Upper lobe of right lung (tissue), 1 donor: ENCODE results near the gene FAF2. TPM values are rescaled to one million over a fixed set of nuclear protein-coding genes. Genes with fewer than 3 reads are reported as not detected.
"Not testable (repeated sequence)": the region's sequence is repeated elsewhere in the genome, so short reads cannot be mapped to it uniquely, and the experiment has no call there.

Experiments
- ATAC-seq: fragments of 200-7000 bp; cut with Tn5 transposase; one replicate; pipeline ENCODE4 v1.9.1; 2020; ENCODE audit warnings: mild to moderate bottlenecking, moderate library complexity
- DNase-seq: peaks from one replicate; pipeline ENCODE4 v3.0.0-alpha.2; 2020
- H3K27ac ChIP-seq: fragments of 200-600 bp; one replicate; pipeline ENCODE4 v1.8.0; 2022
- H3K27me3 ChIP-seq: fragments of 200-600 bp; one replicate; pipeline ENCODE4 v1.8.0; 2022; ENCODE audit warnings: mild to moderate bottlenecking
- H3K36me3 ChIP-seq: fragments of 200-600 bp; one replicate; pipeline ENCODE4 v1.8.0; 2022
- H3K4me1 ChIP-seq: fragments of 200-600 bp; one replicate; pipeline ENCODE4 v1.8.0; 2022
- H3K4me3 ChIP-seq: fragments of 200-600 bp; one replicate; pipeline ENCODE4 v1.8.0; 2022; ENCODE audit warnings: mild to moderate bottlenecking
- H3K9me3 ChIP-seq: fragments of 200-600 bp; one replicate; pipeline ENCODE4 v1.8.0; 2022
- intact Hi-C: fragments of 100-400 bp; cut with DNase I; formaldehyde crosslinking; loops from one replicate; pipeline ENCODE4 v1.11.0; 2022
- total RNA-seq: library from RNA; stranded (reverse); fragmentation: NEBNext Ultra II Directional; extraction: Animal tissue kit (Norgen Biotek cat#: 25700); gene quantifications from one replicate; pipeline ENCODE4 v1.2.1, GENCODE V29; 2021
- TF ChIP-seq, protein P1 (sequence below): fragments of 200-600 bp; IDR thresholded peaks from one replicate; pipeline ENCODE4 v1.8.0; 2022; ENCODE audit warnings: antibody characterized with exemption
- donor health status: DM: no; HTN: yes; CAD: no; lungs with severe emphysema.

The FAF2 gene
- total RNA-seq, 1 donor from 2014 or later: 35.1 TPM

DNA sequence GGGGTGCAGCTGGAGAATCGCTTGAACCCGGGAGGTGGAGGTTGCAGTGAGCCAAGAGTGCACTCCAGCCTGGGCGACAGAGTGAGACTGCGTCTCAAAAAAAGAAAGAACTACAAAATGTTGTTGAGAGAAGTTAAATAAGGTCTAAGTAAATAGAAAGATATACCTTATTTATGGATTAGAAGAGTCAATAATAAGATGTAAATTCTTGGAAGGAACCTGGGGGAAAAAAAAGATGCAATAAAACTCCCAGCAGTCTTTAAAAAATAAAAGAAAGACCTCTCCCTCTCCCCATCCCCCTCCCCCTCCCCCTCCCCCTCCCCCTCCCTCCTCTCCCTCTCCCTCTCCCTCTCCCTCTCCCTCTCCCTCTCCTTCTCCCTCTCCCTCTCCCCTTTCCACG, 15.5 kb upstream of the FAF2 start:
- H3K9me3 ChIP-seq: no peaks in the 10 kb centered on the region
- TF ChIP-seq, protein P1, sequence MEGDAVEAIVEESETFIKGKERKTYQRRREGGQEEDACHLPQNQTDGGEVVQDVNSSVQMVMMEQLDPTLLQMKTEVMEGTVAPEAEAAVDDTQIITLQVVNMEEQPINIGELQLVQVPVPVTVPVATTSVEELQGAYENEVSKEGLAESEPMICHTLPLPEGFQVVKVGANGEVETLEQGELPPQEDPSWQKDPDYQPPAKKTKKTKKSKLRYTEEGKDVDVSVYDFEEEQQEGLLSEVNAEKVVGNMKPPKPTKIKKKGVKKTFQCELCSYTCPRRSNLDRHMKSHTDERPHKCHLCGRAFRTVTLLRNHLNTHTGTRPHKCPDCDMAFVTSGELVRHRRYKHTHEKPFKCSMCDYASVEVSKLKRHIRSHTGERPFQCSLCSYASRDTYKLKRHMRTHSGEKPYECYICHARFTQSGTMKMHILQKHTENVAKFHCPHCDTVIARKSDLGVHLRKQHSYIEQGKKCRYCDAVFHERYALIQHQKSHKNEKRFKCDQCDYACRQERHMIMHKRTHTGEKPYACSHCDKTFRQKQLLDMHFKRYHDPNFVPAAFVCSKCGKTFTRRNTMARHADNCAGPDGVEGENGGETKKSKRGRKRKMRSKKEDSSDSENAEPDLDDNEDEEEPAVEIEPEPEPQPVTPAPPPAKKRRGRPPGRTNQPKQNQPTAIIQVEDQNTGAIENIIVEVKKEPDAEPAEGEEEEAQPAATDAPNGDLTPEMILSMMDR: no peak
- intact Hi-C loops: no loop called here
- H3K36me3 ChIP-seq: no peaks in the 10 kb centered on the region
- H3K27ac ChIP-seq: no peak overlapping the region
- no peaks in the 10 kb centered on the region for H3K4me1 ChIP-seq
- no peaks in the 10 kb centered on the region for H3K27me3 ChIP-seq
- DNase-seq (no peak), ATAC-seq (no peak)
- H3K4me3 ChIP-seq: no peak overlapping the region

DNA sequence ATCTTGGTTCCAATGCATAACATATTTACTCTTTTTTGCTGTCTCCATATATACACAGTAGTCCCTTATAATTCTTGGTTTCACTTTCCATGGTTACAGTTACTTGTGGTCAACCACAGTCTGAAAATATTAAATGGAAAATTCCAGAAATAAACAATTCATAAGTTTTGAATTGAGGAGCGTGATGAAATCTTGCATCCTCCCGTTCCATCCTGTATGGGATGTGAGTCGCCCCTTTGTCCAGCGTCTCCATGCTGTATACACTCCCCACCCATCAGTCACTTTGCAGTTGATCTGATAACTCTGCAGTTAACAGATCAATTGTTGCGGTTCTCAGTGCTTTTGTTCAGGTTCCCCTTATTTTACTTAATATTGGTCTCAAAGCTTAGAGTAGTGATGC, 11.5 kb upstream of the FAF2 start:
- no peak for DNase-seq
- no peaks in the 10 kb centered on the region for H3K9me3 ChIP-seq
- TF ChIP-seq, protein P1: no peak
- H3K4me3 ChIP-seq: no peak overlapping the region
- intact Hi-C loops: no loop called here
- no peaks in the 10 kb centered on the region for H3K36me3 ChIP-seq
- H3K4me1 ChIP-seq: no peaks in the 10 kb centered on the region
- peak overlapping the region; percentile 42 for H3K27ac ChIP-seq
- peak; percentile 56 for ATAC-seq
- H3K27me3 ChIP-seq: no peaks in the 10 kb centered on the region

DNA sequence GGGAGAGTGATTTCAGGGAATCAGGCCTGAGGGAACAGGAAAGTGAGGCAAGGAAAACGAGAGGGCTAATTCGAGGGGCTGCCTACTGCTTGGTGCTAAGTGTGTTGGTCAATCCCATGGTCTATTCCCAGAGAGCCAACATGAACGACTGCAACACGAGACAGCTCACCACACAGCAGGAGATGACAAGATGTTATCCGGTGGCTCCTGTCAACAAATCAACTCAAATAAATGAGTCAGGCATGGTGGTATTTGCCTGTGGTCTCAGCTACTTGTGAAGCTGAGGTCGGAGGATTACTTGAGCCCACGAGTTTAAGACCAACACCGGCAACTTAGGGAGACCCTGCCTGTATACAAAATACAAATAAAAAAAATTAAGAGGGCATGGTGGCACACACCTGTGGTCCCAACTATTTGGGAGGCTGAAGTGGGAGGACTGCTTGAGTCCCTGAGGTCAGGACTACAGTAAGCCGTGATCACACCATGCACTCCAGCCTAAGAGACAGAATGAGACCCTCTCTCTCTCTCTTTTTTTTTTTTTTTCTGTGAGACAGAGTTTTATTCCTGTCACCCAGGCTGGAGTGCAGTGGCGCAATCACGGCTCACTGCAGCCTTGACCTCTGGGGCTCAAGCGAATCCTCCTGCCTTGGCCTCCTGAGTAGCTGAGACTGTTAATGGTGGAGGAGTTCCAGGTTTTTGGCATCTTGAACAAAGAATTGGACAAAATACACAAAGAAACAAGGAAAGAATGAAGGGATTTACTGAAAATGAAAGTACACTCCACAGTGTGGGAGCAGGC, 9.0 kb upstream of the FAF2 start:
- H3K36me3 ChIP-seq: no peaks in the 10 kb centered on the region
- no peaks in the 10 kb centered on the region for H3K9me3 ChIP-seq
- intact Hi-C loops: no loop called here
- TF ChIP-seq, protein P1: no peak
- no peaks in the 10 kb centered on the region for H3K27me3 ChIP-seq
- no peak overlapping the region for H3K27ac ChIP-seq
- H3K4me1 ChIP-seq: no peaks in the 10 kb centered on the region
- no peak for ATAC-seq
- no peak overlapping the region for H3K4me3 ChIP-seq
- no peak for DNase-seq

DNA sequence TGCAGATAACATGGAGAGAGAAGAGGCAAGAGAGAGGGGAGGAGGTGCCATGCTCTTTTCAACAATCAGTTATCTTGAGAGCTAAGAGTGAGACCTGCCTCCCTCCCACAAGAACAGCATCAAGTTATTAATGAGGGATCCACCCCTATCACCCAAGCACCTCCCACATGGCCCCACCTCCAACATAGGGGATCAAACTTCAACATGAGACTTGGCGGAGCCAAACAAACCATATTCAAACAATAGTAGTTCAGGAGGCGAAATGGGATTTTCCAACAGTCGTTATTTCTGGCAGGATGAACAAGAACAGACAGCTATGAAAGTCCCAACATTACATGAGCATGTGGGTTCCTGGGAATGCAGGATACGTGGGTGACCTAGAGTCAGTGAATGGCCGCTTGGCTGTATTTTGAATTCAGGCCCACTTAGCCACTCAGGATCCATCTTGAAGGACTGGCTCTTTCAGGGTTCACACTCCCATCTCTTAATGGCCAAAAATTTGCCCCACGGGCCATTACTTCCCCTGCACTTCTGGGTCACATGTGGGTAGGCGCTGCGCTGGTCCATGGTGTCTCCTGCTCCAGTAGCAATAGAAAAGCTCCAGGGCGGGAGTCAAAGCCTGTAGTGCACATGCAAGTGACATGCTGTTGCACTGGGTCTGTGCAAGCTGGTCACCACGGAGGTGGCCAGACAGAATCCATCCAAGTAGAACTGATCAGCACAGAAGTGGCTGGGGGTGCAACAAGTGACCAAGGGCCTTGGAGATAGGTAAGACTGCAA, 7.1 kb upstream of the FAF2 start:
- intact Hi-C loops: no loop called here
- DNase-seq (no peak), ATAC-seq (no peak)

DNA sequence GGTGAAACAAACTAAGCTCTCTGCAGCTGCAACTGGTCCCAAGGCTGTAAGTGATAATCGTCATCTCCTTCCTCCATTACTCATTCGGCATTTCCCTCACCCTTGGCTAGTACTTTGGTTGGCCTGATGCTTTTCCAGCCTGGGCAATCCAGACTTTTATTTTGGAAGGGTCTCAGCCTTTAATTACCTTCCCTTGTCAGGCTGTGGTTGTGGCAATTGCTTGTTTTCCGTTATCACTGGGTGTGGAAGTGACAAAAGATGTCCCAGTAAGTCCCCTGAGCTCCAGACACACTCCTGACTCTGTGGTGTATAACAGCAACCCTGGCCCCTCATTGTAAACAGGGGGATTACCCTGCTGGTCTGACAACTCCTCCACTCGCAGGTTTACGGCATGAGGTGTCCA, 6.3 kb upstream of the FAF2 start:
- no peak overlapping the region for H3K27ac ChIP-seq
- TF ChIP-seq, protein P1: no peak
- no peaks in the 10 kb centered on the region for H3K9me3 ChIP-seq
- ATAC-seq (no peak), DNase-seq (no peak)
- H3K27me3 ChIP-seq: no peaks in the 10 kb centered on the region
- no peaks in the 10 kb centered on the region for H3K36me3 ChIP-seq
- no peak overlapping the region for H3K4me3 ChIP-seq
- peaks cover 4% of the 10 kb centered on the region for H3K4me1 ChIP-seq
- intact Hi-C loops: no loop called here

More for the DNA sequence above, 7.1 kb upstream of the FAF2 start:
- Histone ChIP-seq H3K4me3 (no peak overlapping the region), H3K36me3 (no peaks in the 10 kb centered on the region), H3K4me1 (no peaks in the 10 kb centered on the region), H3K27me3 (no peaks in the 10 kb centered on the region), H3K9me3 (no peaks in the 10 kb centered on the region), H3K27ac (no peak overlapping the region)
- TF ChIP-seq, protein P1: no peak

DNA sequence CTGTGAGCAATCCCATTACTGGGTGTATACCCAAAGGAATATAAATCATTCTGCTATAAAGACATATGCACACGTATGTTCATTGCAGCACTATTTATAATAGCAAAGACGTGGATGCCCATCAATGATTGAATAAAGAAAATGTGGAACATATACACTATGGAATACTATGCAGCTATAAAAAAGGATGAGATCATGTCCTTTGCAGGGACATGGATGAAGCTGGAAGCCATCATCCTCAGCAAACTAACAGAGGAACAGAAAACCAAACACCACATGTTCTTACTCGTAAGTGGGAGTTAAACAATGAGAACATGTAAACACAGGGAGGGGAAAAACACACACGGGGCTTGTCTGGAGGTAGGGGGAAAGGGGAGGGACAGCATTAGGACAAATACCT, 5.3 kb upstream of the FAF2 start:
- intact Hi-C loops, H3K4me3 ChIP-seq, H3K27ac ChIP-seq, ATAC-seq, H3K9me3 ChIP-seq, H3K4me1 ChIP-seq, H3K27me3 ChIP-seq, DNase-seq, H3K36me3 ChIP-seq: not testable (repeated sequence)
